ENCODE results near the gene DCC. TPM values are rescaled to one million over a fixed set of nuclear protein-coding genes. Genes with fewer than 3 reads are reported as not detected.

The DCC gene
- polyA plus RNA-seq, 1 donor (not counting 4 experiments of a cell fraction or from before 2014, with no cell fraction given) = not detected

GRCh38 chr18:52617931-52618330 is 277.9 kb downstream of the DCC start:
- no peaks in the 10 kb centered on the region for H3K9me1 ChIP-seq (ENCODE audit: control insufficient read depth, extremely low read depth, insufficient read depth, low read length)
- no peak for FAIRE-seq
- no peak overlapping the region for H3K4me3 ChIP-seq (ENCODE audit: control insufficient read depth in 2 of 3, extremely low read depth in 1 of 3, insufficient read depth in 2 of 3, low read depth in 1 of 3, low read length in 3 of 3)
- dilution Hi-C loops (cut with MboI; ENCODE audit: extremely low pct_ligation_motif_present, low sequenced_read_pairs) = no loop called here
- no peaks in the 10 kb centered on the region for H3K27me3 ChIP-seq (ENCODE audit: control insufficient read depth, extremely low read depth, insufficient read depth, low read length)
- H3K79me2 ChIP-seq (ENCODE audit: control insufficient read depth, insufficient read depth, low read length) = no peaks in the 10 kb centered on the region
- H3K36me3 ChIP-seq (ENCODE audit: control insufficient read depth in 2 of 2, extremely low read depth in 1 of 2, insufficient read depth in 2 of 2, low read length in 2 of 2) = no peaks in the 10 kb centered on the region
- no peaks in the 10 kb centered on the region for H3K9me3 ChIP-seq (ENCODE audit: control insufficient read depth, low read depth, low read length)
- H4K20me1 ChIP-seq (ENCODE audit: control insufficient read depth, extremely low read depth, insufficient read depth, low read length) = no peaks in the 10 kb centered on the region
- TF ChIP-seq EZH2 (IDR thresholded peaks at IDR 0.05; ENCODE audit: low read length) (no peak), CTCF (optimal IDR thresholded peaks at IDR 0.05 in 1 of 3, IDR thresholded peaks at IDR 0.05 in 1 of 3, conservative IDR thresholded peaks at IDR 0.05 in 1 of 3; ENCODE audit: extremely low read depth in 1 of 3, insufficient read depth in 2 of 3, low read length in 3 of 3) (no peak)
- no peak overlapping the region for H3K27ac ChIP-seq (ENCODE audit: control insufficient read depth, insufficient read depth, low read length)
- no peaks in the 10 kb centered on the region for H3K4me1 ChIP-seq (ENCODE audit: control insufficient read depth, extremely low read depth, insufficient read depth, low read length)
- no peak for DNase-seq (ENCODE audit: low read depth, low spot score)
- H3K4me2 ChIP-seq (ENCODE audit: control insufficient read depth, extremely low read depth, insufficient read depth, low read depth, low read length) = no peak overlapping the region
- H3K9ac ChIP-seq (ENCODE audit: control insufficient read depth, extremely low read depth, insufficient read depth, low read length) = no peak overlapping the region
- no peak overlapping the region for H2AFZ ChIP-seq (ENCODE audit: control insufficient read depth, low read length)

- Histone ChIP-seq H3K36me3 (ENCODE audit: control insufficient read depth in 2 of 2, extremely low read depth in 1 of 2, insufficient read depth in 2 of 2, low read length in 2 of 2) (no peaks in the 10 kb centered on the region), H3K4me1 (ENCODE audit: control insufficient read depth, extremely low read depth, insufficient read depth, low read length) (no peaks in the 10 kb centered on the region), H2AFZ (ENCODE audit: control insufficient read depth, low read length) (no peak overlapping the region), H3K27ac (ENCODE audit: control insufficient read depth, insufficient read depth, low read length) (no peak overlapping the region), H3K4me3 (ENCODE audit: control insufficient read depth in 2 of 3, extremely low read depth in 1 of 3, insufficient read depth in 2 of 3, low read depth in 1 of 3, low read length in 3 of 3) (no peak overlapping the region), H3K9me3 (ENCODE audit: control insufficient read depth, low read depth, low read length) (no peaks in the 10 kb centered on the region), H4K20me1 (ENCODE audit: control insufficient read depth, extremely low read depth, insufficient read depth, low read length) (no peaks in the 10 kb centered on the region), H3K4me2 (ENCODE audit: control insufficient read depth, extremely low read depth, insufficient read depth, low read depth, low read length) (no peak overlapping the region), H3K79me2 (ENCODE audit: control insufficient read depth, insufficient read depth, low read length) (no peaks in the 10 kb centered on the region), H3K27me3 (ENCODE audit: control insufficient read depth, extremely low read depth, insufficient read depth, low read length) (no peaks in the 10 kb centered on the region), H3K9ac (ENCODE audit: control insufficient read depth, extremely low read depth, insufficient read depth, low read length) (no peak overlapping the region), H3K9me1 (ENCODE audit: control insufficient read depth, extremely low read depth, insufficient read depth, low read length) (no peaks in the 10 kb centered on the region)
- dilution Hi-C loops (cut with MboI; ENCODE audit: extremely low pct_ligation_motif_present, low sequenced_read_pairs) = no loop called here
- FAIRE-seq (no peak), DNase-seq (ENCODE audit: low read depth, low spot score) (no peak)
- TF ChIP-seq CTCF (optimal IDR thresholded peaks at IDR 0.05 in 1 of 3, IDR thresholded peaks at IDR 0.05 in 1 of 3, conservative IDR thresholded peaks at IDR 0.05 in 1 of 3; ENCODE audit: extremely low read depth in 1 of 3, insufficient read depth in 2 of 3, low read length in 3 of 3) = no peak
- TF ChIP-seq EZH2 (IDR thresholded peaks at IDR 0.05; ENCODE audit: low read length) = no peak
Measured at GRCh38 chr18:52620926-52621439, 281.0 kb downstream of the DCC start.

All from keratinocyte (primary cell).